Suppressor macrophage (primary cell): ENCODE measurements around the gene NENF.
"Not testable (repeated sequence)": the region's sequence is repeated elsewhere in the genome, so short reads cannot be mapped to it uniquely, and the experiment has no call there.

Experiments
- DNase-seq, 4 experiments: peaks; one replicate each; pipeline ENCODE4 v3.0.0-alpha.2; 2020 to 2022

Gene NENF

GRCh38 chr1:212460376-212460775, 27.7 kb downstream of the NENF start:
- DNase-seq, result no peak

- DNase-seq, result no peak
These were observed 29.4 kb downstream of the NENF start for GRCh38 chr1:212461916-212462660.

- no peak for DNase-seq
These were observed 31.0 kb downstream of the NENF start for GRCh38 chr1:212463565-212464285.

- DNase-seq, result no peak
These were observed 32.6 kb downstream of the NENF start for GRCh38 chr1:212465311-212465710.

GRCh38 chr1:212466437-212466836, 33.7 kb downstream of the NENF start:
- no peak for DNase-seq

- no peak for DNase-seq
These were observed 34.4 kb downstream of the NENF start for GRCh38 chr1:212466898-212467650.

GRCh38 chr1:212467843-212468482, 35.2 kb downstream of the NENF start:
- DNase-seq, result peak in 2 of 4 experiments; percentile 11 to 64

GRCh38 chr1:212470059-212470458, 37.3 kb downstream of the NENF start:
- DNase-seq, result no peak

- no peak for DNase-seq
These were observed 38.6 kb downstream of the NENF start for GRCh38 chr1:212471286-212471685.

- no peak for DNase-seq
These were observed 39.4 kb downstream of the NENF start for GRCh38 chr1:212471891-212472675.

GRCh38 chr1:212473729-212474128, 41.0 kb downstream of the NENF start:
- DNase-seq, result no peak

- DNase-seq, result peak in 1 of 4 experiments; percentile 0
These were observed 42.4 kb downstream of the NENF start for GRCh38 chr1:212475151-212475550.

GRCh38 chr1:212475831-212476230, 43.1 kb downstream of the NENF start:
- DNase-seq, result not testable (repeated sequence)

GRCh38 chr1:212477014-212477679, 44.4 kb downstream of the NENF start:
- peak; percentile 94 to 96 (median 94) for DNase-seq

GRCh38 chr1:212477680-212478466, 45.2 kb downstream of the NENF start:
- peak in 1 of 4 experiments; percentile 20 for DNase-seq

- DNase-seq, result no peak
These were observed 45.8 kb downstream of the NENF start for GRCh38 chr1:212478467-212479025.

- DNase-seq, result no peak
These were observed 46.5 kb downstream of the NENF start for GRCh38 chr1:212479188-212479587.

GRCh38 chr1:212480711-212481437, 48.2 kb downstream of the NENF start:
- not testable (repeated sequence) for DNase-seq

- DNase-seq, result no peak
These were observed 48.7 kb downstream of the NENF start for GRCh38 chr1:212481438-212481767.
